Measurements from ENCODE around the gene MUC13.

GRCh38 chr3:124960105-124960504 is 25.6 kb upstream of the MUC13 start:
- TF ChIP-seq CTCF (IDR thresholded peaks at IDR 0.05; ENCODE audit: poor library complexity, severe bottlenecking) (no peak), EZH2 (IDR thresholded peaks at IDR 0.05; ENCODE audit: borderline replicate concordance, insufficient read depth, low read length, poor library complexity, severe bottlenecking) (no peak), POLR2AphosphoS5 (IDR thresholded peaks at IDR 0.05) (no peak), EP300 (conservative IDR thresholded peaks at IDR 0.05; ENCODE audit: poor library complexity, severe bottlenecking) (no peak), RAD21 (conservative IDR thresholded peaks at IDR 0.05) (no peak), SMC3 (conservative IDR thresholded peaks at IDR 0.05; ENCODE audit: poor library complexity) (no peak), TAF1 (IDR thresholded peaks at IDR 0.05; ENCODE audit: low read depth) (no peak), MXI1 (conservative IDR thresholded peaks at IDR 0.05; ENCODE audit: poor library complexity, severe bottlenecking) (no peak)
- TF ChIP-seq, protein P1, sequence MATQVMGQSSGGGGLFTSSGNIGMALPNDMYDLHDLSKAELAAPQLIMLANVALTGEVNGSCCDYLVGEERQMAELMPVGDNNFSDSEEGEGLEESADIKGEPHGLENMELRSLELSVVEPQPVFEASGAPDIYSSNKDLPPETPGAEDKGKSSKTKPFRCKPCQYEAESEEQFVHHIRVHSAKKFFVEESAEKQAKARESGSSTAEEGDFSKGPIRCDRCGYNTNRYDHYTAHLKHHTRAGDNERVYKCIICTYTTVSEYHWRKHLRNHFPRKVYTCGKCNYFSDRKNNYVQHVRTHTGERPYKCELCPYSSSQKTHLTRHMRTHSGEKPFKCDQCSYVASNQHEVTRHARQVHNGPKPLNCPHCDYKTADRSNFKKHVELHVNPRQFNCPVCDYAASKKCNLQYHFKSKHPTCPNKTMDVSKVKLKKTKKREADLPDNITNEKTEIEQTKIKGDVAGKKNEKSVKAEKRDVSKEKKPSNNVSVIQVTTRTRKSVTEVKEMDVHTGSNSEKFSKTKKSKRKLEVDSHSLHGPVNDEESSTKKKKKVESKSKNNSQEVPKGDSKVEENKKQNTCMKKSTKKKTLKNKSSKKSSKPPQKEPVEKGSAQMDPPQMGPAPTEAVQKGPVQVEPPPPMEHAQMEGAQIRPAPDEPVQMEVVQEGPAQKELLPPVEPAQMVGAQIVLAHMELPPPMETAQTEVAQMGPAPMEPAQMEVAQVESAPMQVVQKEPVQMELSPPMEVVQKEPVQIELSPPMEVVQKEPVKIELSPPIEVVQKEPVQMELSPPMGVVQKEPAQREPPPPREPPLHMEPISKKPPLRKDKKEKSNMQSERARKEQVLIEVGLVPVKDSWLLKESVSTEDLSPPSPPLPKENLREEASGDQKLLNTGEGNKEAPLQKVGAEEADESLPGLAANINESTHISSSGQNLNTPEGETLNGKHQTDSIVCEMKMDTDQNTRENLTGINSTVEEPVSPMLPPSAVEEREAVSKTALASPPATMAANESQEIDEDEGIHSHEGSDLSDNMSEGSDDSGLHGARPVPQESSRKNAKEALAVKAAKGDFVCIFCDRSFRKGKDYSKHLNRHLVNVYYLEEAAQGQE (IDR thresholded peaks at IDR 0.05; ENCODE audit: borderline replicate concordance) = no peak

Data from neural cell (in vitro differentiated cells).